ENCODE results near the gene ZBTB20. TPM values are rescaled to one million over a fixed set of nuclear protein-coding genes. Genes with fewer than 3 reads are reported as not detected.

Gene ZBTB20
- total RNA-seq, 5 donors from 2014 or later (not counting 1 experiment from before 2014, with no cell fraction given) = 43.1 to 80.7 (median 48.4) TPM

DNA sequence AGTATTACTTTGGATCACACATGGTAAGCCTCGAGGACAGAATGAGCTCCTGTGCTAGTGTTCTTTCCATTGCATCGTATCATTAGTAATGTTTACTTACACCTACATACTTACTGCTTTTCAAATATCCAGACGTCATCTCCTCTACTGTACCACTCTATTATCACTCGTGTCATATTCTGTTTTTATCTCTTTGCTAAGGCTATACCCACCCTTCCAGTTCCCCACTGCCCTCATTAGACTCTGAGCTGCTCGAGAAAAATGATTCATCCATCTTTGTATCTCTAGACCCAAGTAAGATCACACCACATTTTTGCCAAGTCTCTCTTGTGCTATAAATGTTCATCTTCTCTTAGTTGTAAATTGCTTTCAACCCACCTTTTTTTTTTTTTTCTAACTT is 607.6 kb downstream of the ZBTB20 start:
- Histone ChIP-seq H3K36me3 (ENCODE audit: control insufficient read depth in 2 of 2, extremely low read depth in 1 of 2, insufficient read depth in 1 of 2, low read length in 1 of 2) (no peaks in the 10 kb centered on the region), H3K27me3 (replicated peaks in 1 of 2; ENCODE audit: control insufficient read depth in 2 of 2, extremely low read depth in 1 of 2, insufficient read depth in 2 of 2, low read length in 1 of 2) (no peaks in the 10 kb centered on the region), H3K27ac (ENCODE audit: low read length) (no peak overlapping the region), H3K9me3 (no peaks in the 10 kb centered on the region), H3K4me1 (ENCODE audit: control insufficient read depth in 1 of 2, extremely low read depth in 1 of 2, insufficient read depth in 2 of 2, low read length in 2 of 2) (no peaks in the 10 kb centered on the region), H3K4me3 (ENCODE audit: control insufficient read depth in 1 of 2, extremely low read depth in 1 of 2, low read length in 1 of 2) (no peak overlapping the region)
- H3K27me3 Mint-ChIP-seq = no peaks in the 10 kb centered on the region
- CTCF ChIA-PET = interaction anchor here in 1 of 2 donors (0.6 kb wide), 1 partner anchor 157 kb away, joined by 3 read pairs; no protein-coding TSS in a partner anchor
- DNase-seq (no peak), ATAC-seq (replicated peaks in 1 of 4) (no peak)
- 83% methylated on average over 4 of the region's 5 CpGs for WGBS (ENCODE audit: insufficient coverage)
- H3K4me1 Mint-ChIP-seq = peaks cover 8 to 20% (median 10%) of the 10 kb centered on the region in 3 donors
- POLR2A ChIA-PET = interaction anchor here in 1 of 2 donors (0.5 kb wide), 1 partner anchor 74 kb away, joined by 3 read pairs; no protein-coding TSS in a partner anchor
- peaks cover 26% of the 10 kb centered on the region for H3K36me3 Mint-ChIP-seq
- no peak overlapping the region for H3K27ac Mint-ChIP-seq
- peaks cover 4 to 7% (median 7%) of the 10 kb centered on the region in 3 donors for H3K9me3 Mint-ChIP-seq
- no peak overlapping the region for H3K4me3 Mint-ChIP-seq

GRCh38 chr3:114538211-114538610 is 608.9 kb downstream of the ZBTB20 start:
- no peak overlapping the region for H3K27ac Mint-ChIP-seq
- no peaks in the 10 kb centered on the region for H3K4me1 ChIP-seq (ENCODE audit: control insufficient read depth in 1 of 2, extremely low read depth in 1 of 2, insufficient read depth in 2 of 2, low read length in 2 of 2)
- H3K36me3 Mint-ChIP-seq = peaks cover 37% of the 10 kb centered on the region
- no peaks in the 10 kb centered on the region for H3K27me3 ChIP-seq (replicated peaks in 1 of 2; ENCODE audit: control insufficient read depth in 2 of 2, extremely low read depth in 1 of 2, insufficient read depth in 2 of 2, low read length in 1 of 2)
- no peak overlapping the region for H3K27ac ChIP-seq (ENCODE audit: low read length)
- H3K4me1 Mint-ChIP-seq = peaks cover 12 to 33% (median 18%) of the 10 kb centered on the region in 3 donors
- H3K9me3 ChIP-seq = no peaks in the 10 kb centered on the region
- no peaks in the 10 kb centered on the region for H3K36me3 ChIP-seq (ENCODE audit: control insufficient read depth in 2 of 2, extremely low read depth in 1 of 2, insufficient read depth in 1 of 2, low read length in 1 of 2)
- ATAC-seq (replicated peaks in 1 of 4) (no peak), DNase-seq (no peak)
- H3K9me3 Mint-ChIP-seq = peaks cover 4 to 12% (median 10%) of the 10 kb centered on the region in 3 donors
- ChIA-PET CTCF (no interaction called here), POLR2A (no interaction called here)
- H3K4me3 ChIP-seq (ENCODE audit: control insufficient read depth in 1 of 2, extremely low read depth in 1 of 2, low read length in 1 of 2) = no peak overlapping the region
- H3K4me3 Mint-ChIP-seq = no peak overlapping the region
- no CpG with 5 or more reads among the region's 2 CpGs for WGBS (ENCODE audit: insufficient coverage)
- no peaks in the 10 kb centered on the region for H3K27me3 Mint-ChIP-seq

DNA sequence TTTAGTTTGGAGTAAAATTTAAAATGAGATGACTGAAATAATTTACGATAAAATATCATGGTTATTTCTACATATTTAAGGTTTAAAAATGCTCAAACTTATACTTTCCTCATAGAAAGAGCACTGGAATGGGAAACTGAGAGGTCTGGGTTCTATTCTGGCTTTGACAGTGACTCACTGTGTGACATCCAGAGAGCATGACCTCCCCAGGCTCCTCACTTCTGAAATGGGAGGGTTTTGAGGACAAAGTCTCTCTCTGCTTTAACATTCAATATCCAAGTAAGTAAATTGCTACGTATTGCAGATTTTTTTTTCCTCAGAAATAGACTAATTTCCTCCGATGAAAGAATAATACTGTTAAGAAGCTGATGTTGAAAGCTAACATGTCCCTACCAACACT is 618.6 kb downstream of the ZBTB20 start:
- ChIA-PET POLR2A (interaction anchor here in 1 of 2 donors (0.7 kb wide), 1 partner anchor 1127 kb away, joined by 9 read pairs; no protein-coding TSS in a partner anchor), CTCF (interaction anchor here in 1 of 2 donors (0.6 kb wide), 1 partner anchor 588 kb away, joined by 3 read pairs; no protein-coding TSS in a partner anchor)
- no CpG with 5 or more reads among the region's 3 CpGs for WGBS (ENCODE audit: insufficient coverage)
- Histone ChIP-seq H3K27ac (ENCODE audit: low read length) (no peak overlapping the region), H3K4me3 (ENCODE audit: control insufficient read depth in 1 of 2, extremely low read depth in 1 of 2, low read length in 1 of 2) (no peak overlapping the region), H3K9me3 (no peaks in the 10 kb centered on the region), H3K27me3 (replicated peaks in 1 of 2; ENCODE audit: control insufficient read depth in 2 of 2, extremely low read depth in 1 of 2, insufficient read depth in 2 of 2, low read length in 1 of 2) (no peaks in the 10 kb centered on the region), H3K36me3 (ENCODE audit: control insufficient read depth in 2 of 2, extremely low read depth in 1 of 2, insufficient read depth in 1 of 2, low read length in 1 of 2) (no peaks in the 10 kb centered on the region), H3K4me1 (ENCODE audit: control insufficient read depth in 1 of 2, extremely low read depth in 1 of 2, insufficient read depth in 2 of 2, low read length in 2 of 2) (peaks cover 0 to 7% of the 10 kb centered on the region in 2 experiments)
- no peak for ATAC-seq (replicated peaks in 1 of 4)
- H3K4me3 Mint-ChIP-seq = no peak overlapping the region
- H3K27ac Mint-ChIP-seq = no peak overlapping the region
- peaks cover 34% of the 10 kb centered on the region for H3K36me3 Mint-ChIP-seq
- no peaks in the 10 kb centered on the region for H3K27me3 Mint-ChIP-seq
- H3K4me1 Mint-ChIP-seq = peaks cover 10 to 19% (median 12%) of the 10 kb centered on the region in 3 donors
- peaks cover 0 to 10% (median 5%) of the 10 kb centered on the region in 3 donors for H3K9me3 Mint-ChIP-seq
- DNase-seq = no peak

DNA sequence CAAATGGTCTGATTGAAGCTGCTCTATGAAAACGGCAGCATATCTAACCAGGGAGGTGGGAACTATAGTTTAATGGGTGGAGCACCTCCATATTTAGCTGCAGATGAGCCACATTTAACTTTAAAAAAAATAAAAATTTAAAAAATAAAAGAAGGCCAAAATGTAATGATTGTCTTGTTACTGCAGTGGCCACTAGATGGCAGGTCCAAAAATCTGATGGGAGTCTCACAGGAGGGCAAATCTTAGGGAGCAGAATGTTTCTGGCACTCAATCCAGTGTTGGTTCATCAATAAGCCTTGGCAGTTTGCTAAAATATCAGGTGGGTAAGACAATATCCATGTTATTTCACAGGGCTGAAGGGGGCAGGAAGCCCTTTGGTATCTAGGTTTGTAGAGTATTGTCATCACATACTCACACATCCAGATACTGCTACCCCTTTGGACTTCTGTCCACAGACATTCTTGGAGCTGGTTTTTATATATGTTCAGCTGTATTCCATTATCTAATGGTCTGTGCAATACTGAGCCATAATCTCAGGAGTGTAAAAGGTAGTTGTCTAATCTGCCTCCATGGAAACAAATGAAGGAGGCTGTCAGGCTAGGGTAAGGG is 619.9 kb downstream of the ZBTB20 start:
- no peak overlapping the region for H3K27ac Mint-ChIP-seq
- no CpG with 5 or more reads among the region's 1 CpG for WGBS (ENCODE audit: insufficient coverage)
- H3K4me1 Mint-ChIP-seq = peaks cover 0 to 7% (median 0%) of the 10 kb centered on the region in 3 donors
- no peak for ATAC-seq (replicated peaks in 1 of 4)
- ChIA-PET CTCF (interaction anchor here in 1 of 2 donors (0.7 kb wide), 1 partner anchor 78 kb away, joined by 3 read pairs; no protein-coding TSS in a partner anchor), POLR2A (no interaction called here)
- no peak overlapping the region for H3K4me3 Mint-ChIP-seq
- Histone ChIP-seq H3K27ac (ENCODE audit: low read length) (no peak overlapping the region), H3K27me3 (replicated peaks in 1 of 2; ENCODE audit: control insufficient read depth in 2 of 2, extremely low read depth in 1 of 2, insufficient read depth in 2 of 2, low read length in 1 of 2) (no peaks in the 10 kb centered on the region), H3K4me3 (ENCODE audit: control insufficient read depth in 1 of 2, extremely low read depth in 1 of 2, low read length in 1 of 2) (no peak overlapping the region), H3K36me3 (ENCODE audit: control insufficient read depth in 2 of 2, extremely low read depth in 1 of 2, insufficient read depth in 1 of 2, low read length in 1 of 2) (no peaks in the 10 kb centered on the region), H3K9me3 (no peaks in the 10 kb centered on the region), H3K4me1 (ENCODE audit: control insufficient read depth in 1 of 2, extremely low read depth in 1 of 2, insufficient read depth in 2 of 2, low read length in 2 of 2) (peaks cover 0 to 1% of the 10 kb centered on the region in 2 experiments)
- H3K36me3 Mint-ChIP-seq = peaks cover 21% of the 10 kb centered on the region
- no peak for DNase-seq
- no peaks in the 10 kb centered on the region for H3K27me3 Mint-ChIP-seq
- no peaks in the 10 kb centered on the region for H3K9me3 Mint-ChIP-seq

DNA sequence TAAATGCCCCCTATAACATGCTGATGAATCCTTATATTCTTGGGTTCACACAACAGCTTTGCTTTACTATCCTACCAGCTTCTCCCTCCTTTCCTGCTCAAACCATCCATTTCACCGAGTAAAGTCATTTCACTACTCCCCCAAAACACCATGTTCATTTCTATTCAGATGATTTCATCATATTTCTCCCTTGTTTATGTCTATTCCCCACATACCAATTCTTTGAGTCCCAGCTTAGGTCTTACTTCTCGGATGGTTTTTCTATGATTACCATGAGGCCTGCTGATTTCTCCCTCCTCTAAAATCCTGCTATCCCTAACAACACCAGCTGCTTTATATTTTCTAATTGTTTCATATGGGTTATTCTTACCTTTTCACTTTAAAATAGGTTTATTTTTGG is 621.8 kb downstream of the ZBTB20 start:
- ATAC-seq (replicated peaks in 1 of 4) (no peak), DNase-seq (no peak)
- Mint-ChIP-seq H3K36me3 (peaks cover 9% of the 10 kb centered on the region), H3K9me3 (no peaks in the 10 kb centered on the region), H3K27me3 (no peaks in the 10 kb centered on the region), H3K4me3 (no peak overlapping the region), H3K4me1 (no peaks in the 10 kb centered on the region), H3K27ac (no peak overlapping the region)
- Histone ChIP-seq H3K27me3 (replicated peaks in 1 of 2; ENCODE audit: control insufficient read depth in 2 of 2, extremely low read depth in 1 of 2, insufficient read depth in 2 of 2, low read length in 1 of 2) (no peaks in the 10 kb centered on the region), H3K4me3 (ENCODE audit: control insufficient read depth in 1 of 2, extremely low read depth in 1 of 2, low read length in 1 of 2) (no peak overlapping the region), H3K27ac (ENCODE audit: low read length) (no peak overlapping the region), H3K9me3 (no peaks in the 10 kb centered on the region), H3K4me1 (ENCODE audit: control insufficient read depth in 1 of 2, extremely low read depth in 1 of 2, insufficient read depth in 2 of 2, low read length in 2 of 2) (no peaks in the 10 kb centered on the region), H3K36me3 (ENCODE audit: control insufficient read depth in 2 of 2, extremely low read depth in 1 of 2, insufficient read depth in 1 of 2, low read length in 1 of 2) (no peaks in the 10 kb centered on the region)
- CTCF ChIA-PET = interaction anchor here in 1 of 2 donors (1.1 kb wide), 1 partner anchor 33 kb away, joined by 3 read pairs; no protein-coding TSS in a partner anchor
- POLR2A ChIA-PET = no interaction called here
- WGBS (ENCODE audit: insufficient coverage) = 100% methylated on average over 1 of the region's 2 CpGs

DNA sequence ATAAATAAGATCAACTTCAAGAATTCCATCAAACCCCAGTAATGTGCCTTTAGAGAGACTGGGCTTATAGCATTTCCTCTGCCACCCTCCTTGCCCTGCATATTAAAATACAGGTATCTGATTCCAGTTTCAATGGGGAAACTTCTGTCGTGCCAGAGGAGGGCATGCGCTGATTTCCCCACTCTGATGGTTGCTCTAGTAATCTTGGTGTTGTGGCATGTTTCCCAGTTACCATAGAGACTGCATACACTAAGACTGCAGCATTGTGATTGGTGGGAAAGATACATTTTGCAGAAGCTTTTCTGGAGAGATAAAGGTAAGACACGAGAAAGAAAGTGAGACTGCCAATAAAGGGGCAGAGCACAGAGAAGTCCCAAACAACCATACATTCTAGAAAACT is 627.7 kb downstream of the ZBTB20 start:
- CTCF ChIA-PET = no interaction called here
- ATAC-seq (replicated peaks in 1 of 4) (peak in 3 of 4 experiments; percentile 6 to 69 (median 27)), DNase-seq (peak in 3 of 35 experiments; percentile 0 to 30 (median 7))
- no peaks in the 10 kb centered on the region for H3K27me3 Mint-ChIP-seq
- peaks cover 20% of the 10 kb centered on the region for H3K36me3 Mint-ChIP-seq
- Histone ChIP-seq H3K4me1 (ENCODE audit: control insufficient read depth in 1 of 2, extremely low read depth in 1 of 2, insufficient read depth in 2 of 2, low read length in 2 of 2) (no peaks in the 10 kb centered on the region), H3K27me3 (replicated peaks in 1 of 2; ENCODE audit: control insufficient read depth in 2 of 2, extremely low read depth in 1 of 2, insufficient read depth in 2 of 2, low read length in 1 of 2) (no peaks in the 10 kb centered on the region), H3K4me3 (ENCODE audit: control insufficient read depth in 1 of 2, extremely low read depth in 1 of 2, low read length in 1 of 2) (no peak overlapping the region), H3K9me3 (no peaks in the 10 kb centered on the region), H3K36me3 (ENCODE audit: control insufficient read depth in 2 of 2, extremely low read depth in 1 of 2, insufficient read depth in 1 of 2, low read length in 1 of 2) (no peaks in the 10 kb centered on the region), H3K27ac (ENCODE audit: low read length) (no peak overlapping the region)
- no peaks in the 10 kb centered on the region for H3K9me3 Mint-ChIP-seq
- POLR2A ChIA-PET = interaction anchor here in 1 of 2 donors (0.6 kb wide), 1 partner anchor 1959 kb away, joined by 3 read pairs; no protein-coding TSS in a partner anchor
- H3K27ac Mint-ChIP-seq = no peak overlapping the region
- H3K4me1 Mint-ChIP-seq = peaks cover 0 to 10% (median 0%) of the 10 kb centered on the region in 3 donors
- WGBS (ENCODE audit: insufficient coverage) = 67% methylated on average over 1 of the region's 3 CpGs
- H3K4me3 Mint-ChIP-seq = no peak overlapping the region

Measured in T-cell (primary cell).